Measurements from ENCODE around the gene EHD4. TPM values are rescaled to one million over a fixed set of nuclear protein-coding genes. Genes with fewer than 3 reads are reported as not detected.

EHD4 gene
- total and polyA plus RNA-seq, 9 of the 15 experiments (the other 6 are each of a cell fraction or from before 2014, with no cell fraction given): 0.89 to 10.3 (median 6.4) TPM

DNA sequence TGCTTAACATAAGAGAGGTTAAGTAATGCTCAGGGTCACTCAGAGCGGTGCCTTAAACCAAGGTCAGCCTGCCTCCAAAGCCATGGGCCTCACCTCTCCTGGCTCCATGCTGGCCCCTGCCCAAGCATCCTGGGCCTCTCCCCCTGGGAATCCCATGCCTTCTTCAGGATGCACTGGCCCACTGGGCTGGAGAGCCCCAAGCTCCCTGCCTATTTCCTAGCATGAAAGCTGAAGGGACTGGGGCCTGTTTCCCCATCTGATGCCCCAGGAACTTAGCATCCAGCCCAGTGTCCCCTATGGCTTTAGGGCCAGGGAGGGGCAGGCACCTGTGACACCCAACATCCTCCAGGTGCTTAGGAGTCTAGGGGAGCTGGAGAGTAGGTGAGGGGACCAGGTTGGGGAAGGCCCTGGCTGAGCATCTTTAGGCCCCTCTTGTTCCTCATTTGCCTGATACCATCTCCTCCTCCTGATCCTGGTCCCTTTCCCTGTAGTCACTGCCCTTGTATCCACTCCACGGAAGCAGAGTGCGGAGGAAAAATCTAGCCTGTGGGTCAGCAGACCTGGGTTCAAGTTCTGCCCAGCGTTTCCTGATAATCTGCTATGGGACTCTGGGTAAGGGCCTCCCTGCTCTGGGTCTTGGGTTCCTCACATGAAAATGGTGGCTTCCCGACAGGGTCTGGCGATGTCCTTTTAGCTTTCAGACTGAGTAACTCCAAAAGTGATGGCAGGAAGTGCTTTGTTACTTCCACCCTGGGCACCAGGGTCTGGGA is 28.6 kb downstream of the EHD4 start (continued):
- TF ChIP-seq, protein P1, sequence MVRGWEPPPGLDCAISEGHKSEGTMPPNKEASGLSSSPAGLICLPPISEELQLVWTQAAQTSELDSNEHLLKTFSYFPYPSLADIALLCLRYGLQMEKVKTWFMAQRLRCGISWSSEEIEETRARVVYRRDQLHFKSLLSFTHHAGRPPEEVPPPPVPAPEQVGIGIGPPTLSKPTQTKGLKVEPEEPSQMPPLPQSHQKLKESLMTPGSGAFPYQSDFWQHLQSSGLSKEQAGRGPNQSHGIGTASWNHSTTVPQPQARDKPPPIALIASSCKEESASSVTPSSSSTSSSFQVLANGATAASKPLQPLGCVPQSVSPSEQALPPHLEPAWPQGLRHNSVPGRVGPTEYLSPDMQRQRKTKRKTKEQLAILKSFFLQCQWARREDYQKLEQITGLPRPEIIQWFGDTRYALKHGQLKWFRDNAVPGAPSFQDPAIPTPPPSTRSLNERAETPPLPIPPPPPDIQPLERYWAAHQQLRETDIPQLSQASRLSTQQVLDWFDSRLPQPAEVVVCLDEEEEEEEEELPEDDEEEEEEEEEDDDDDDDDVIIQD (CRISPR knock-in tag; IDR thresholded peaks at IDR 0.05): no peak
- no peak for TF ChIP-seq TCFL5 (CRISPR knock-in tag; conservative IDR thresholded peaks at IDR 0.05)
- no peak for TF ChIP-seq PCBP2 (IDR thresholded peaks at IDR 0.05; ENCODE audit: low read depth, low read length, poor library complexity, severe bottlenecking)
- TF ChIP-seq ZBTB17 (CRISPR knock-in tag; IDR thresholded peaks at IDR 0.05): no peak

DNA sequence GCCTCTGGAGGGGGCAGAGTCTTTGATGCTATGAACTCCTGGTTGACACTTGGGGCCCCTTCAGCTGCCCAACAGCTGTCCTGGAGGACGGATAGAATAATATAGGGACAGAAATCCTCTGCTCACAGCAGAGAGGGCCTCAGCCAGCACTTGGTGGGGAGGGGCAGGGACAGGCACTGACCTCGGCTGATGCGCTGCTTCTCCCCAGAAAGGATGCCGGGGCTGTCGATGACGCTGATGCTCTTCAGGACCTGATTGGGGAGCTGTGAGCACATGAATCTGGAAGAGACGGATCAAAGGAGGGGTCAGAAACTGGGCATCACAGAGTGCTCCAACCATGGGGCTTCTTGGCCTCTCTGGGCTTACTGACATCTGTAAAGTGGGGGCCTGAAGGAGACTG is 29.5 kb downstream of the EHD4 start:
- no peak overlapping the region for H3K27ac ChIP-seq (ENCODE audit: extremely low read depth, low read depth, low read length)
- ChIA-PET CTCF (ENCODE audit: low intra/inter-chr PET ratio) (no interaction called here), POLR2A (interaction anchor here (1.2 kb wide), 1 partner anchor 11 kb away, joined by 3 read pairs; no protein-coding TSS in a partner anchor)
- in situ Hi-C loops (cut with MboI): no loop called here
- 74% methylated on average over 7 of the region's 7 CpGs for WGBS (ENCODE audit: insufficient coverage, low coverage, missing lambda C conversion rate)
- FAIRE-seq: no peak
- peaks cover 9% of the 10 kb centered on the region; the same call in 1 of the 3 replicates for H3K36me3 ChIP-seq (ENCODE audit: control insufficient read depth, insufficient read depth, low read length)
- no peak overlapping the region for H2AFZ ChIP-seq (ENCODE audit: low read depth, low read length)
- no peak for DNase-seq (ENCODE audit: extremely low read depth in 1 of 4, low spot score in 3 of 4)
- ATAC-seq: no peak
- no peak overlapping the region for H3K4me3 ChIP-seq
- intact Hi-C loops (cut with micrococcal nuclease): no loop called here
- no peaks in the 10 kb centered on the region; the same call in none of the 2 replicates for H4K20me1 ChIP-seq (replicated peaks; ENCODE audit: control insufficient read depth, insufficient read depth, low read length)
- H3K4me1 ChIP-seq (replicated peaks in 1 of 2; ENCODE audit: control insufficient read depth in 2 of 2, insufficient read depth in 2 of 2, low read length in 2 of 2): no peaks in the 10 kb centered on the region; a peak in 1 of 5 replicates
- H3K9me1 ChIP-seq (ENCODE audit: control insufficient read depth, insufficient read depth, low read length): no peaks in the 10 kb centered on the region
- H3K4me2 ChIP-seq (ENCODE audit: insufficient read depth, low read length): no peak overlapping the region
- no peak overlapping the region for H3K9ac ChIP-seq (ENCODE audit: insufficient read depth in 1 of 2, low read depth in 2 of 2, low read length in 2 of 2)
- no peaks in the 10 kb centered on the region for H3K79me2 ChIP-seq (ENCODE audit: control insufficient read depth, insufficient read depth, low read length)
- no peaks in the 10 kb centered on the region for H3K9me3 ChIP-seq (replicated peaks; ENCODE audit: control insufficient read depth, insufficient read depth, low read depth, low read length)
- no TSS peak for BruUV-seq (replicated peaks)
- H3K27me3 ChIP-seq (ENCODE audit: control insufficient read depth in 2 of 2, insufficient read depth in 2 of 2, low read length in 2 of 2): no peaks in the 10 kb centered on the region
- TF ChIP-seq LCOR (CRISPR knock-in tag; IDR thresholded peaks at IDR 0.05) (no peak), ZNF134 (CRISPR knock-in tag; conservative IDR thresholded peaks at IDR 0.05) (no peak), ZNF311 (CRISPR knock-in tag; IDR thresholded peaks at IDR 0.05) (no peak), HNRNPLL (IDR thresholded peaks at IDR 0.05; ENCODE audit: low read depth, low read length, poor library complexity, severe bottlenecking) (no peak), BHLHE40 (IDR thresholded peaks at IDR 0.05; ENCODE audit: low read length) (no peak), ZNF551 (CRISPR knock-in tag; IDR thresholded peaks at IDR 0.05) (no peak), HDGF (IDR thresholded peaks at IDR 0.05) (no peak)
- TF ChIP-seq, protein P2, sequence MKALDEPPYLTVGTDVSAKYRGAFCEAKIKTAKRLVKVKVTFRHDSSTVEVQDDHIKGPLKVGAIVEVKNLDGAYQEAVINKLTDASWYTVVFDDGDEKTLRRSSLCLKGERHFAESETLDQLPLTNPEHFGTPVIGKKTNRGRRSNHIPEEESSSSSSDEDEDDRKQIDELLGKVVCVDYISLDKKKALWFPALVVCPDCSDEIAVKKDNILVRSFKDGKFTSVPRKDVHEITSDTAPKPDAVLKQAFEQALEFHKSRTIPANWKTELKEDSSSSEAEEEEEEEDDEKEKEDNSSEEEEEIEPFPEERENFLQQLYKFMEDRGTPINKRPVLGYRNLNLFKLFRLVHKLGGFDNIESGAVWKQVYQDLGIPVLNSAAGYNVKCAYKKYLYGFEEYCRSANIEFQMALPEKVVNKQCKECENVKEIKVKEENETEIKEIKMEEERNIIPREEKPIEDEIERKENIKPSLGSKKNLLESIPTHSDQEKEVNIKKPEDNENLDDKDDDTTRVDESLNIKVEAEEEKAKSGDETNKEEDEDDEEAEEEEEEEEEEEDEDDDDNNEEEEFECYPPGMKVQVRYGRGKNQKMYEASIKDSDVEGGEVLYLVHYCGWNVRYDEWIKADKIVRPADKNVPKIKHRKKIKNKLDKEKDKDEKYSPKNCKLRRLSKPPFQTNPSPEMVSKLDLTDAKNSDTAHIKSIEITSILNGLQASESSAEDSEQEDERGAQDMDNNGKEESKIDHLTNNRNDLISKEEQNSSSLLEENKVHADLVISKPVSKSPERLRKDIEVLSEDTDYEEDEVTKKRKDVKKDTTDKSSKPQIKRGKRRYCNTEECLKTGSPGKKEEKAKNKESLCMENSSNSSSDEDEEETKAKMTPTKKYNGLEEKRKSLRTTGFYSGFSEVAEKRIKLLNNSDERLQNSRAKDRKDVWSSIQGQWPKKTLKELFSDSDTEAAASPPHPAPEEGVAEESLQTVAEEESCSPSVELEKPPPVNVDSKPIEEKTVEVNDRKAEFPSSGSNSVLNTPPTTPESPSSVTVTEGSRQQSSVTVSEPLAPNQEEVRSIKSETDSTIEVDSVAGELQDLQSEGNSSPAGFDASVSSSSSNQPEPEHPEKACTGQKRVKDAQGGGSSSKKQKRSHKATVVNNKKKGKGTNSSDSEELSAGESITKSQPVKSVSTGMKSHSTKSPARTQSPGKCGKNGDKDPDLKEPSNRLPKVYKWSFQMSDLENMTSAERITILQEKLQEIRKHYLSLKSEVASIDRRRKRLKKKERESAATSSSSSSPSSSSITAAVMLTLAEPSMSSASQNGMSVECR (CRISPR knock-in tag; IDR thresholded peaks at IDR 0.05): no peak
- TF ChIP-seq, protein P3, sequence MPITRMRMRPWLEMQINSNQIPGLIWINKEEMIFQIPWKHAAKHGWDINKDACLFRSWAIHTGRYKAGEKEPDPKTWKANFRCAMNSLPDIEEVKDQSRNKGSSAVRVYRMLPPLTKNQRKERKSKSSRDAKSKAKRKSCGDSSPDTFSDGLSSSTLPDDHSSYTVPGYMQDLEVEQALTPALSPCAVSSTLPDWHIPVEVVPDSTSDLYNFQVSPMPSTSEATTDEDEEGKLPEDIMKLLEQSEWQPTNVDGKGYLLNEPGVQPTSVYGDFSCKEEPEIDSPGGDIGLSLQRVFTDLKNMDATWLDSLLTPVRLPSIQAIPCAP (CRISPR knock-in tag; IDR thresholded peaks at IDR 0.05; ENCODE audit: borderline replicate concordance): no peak

Data from K562 (cell line).